Activated CD4-positive, alpha-beta T cell treated with anti-CD3 and anti-CD28 coated beads, Interleukin-2, amount 50 U/mL, for 1 hour (primary cell): ENCODE results near the gene AKAP12.
A peak's percentile ranks its signal among the peaks of the same experiment; 100 is the strongest.

Source experiments
- DNase-seq: peaks from one replicate; pipeline ENCODE4 v3.0.0-alpha.2; 2020

AKAP12 gene

GRCh38 chr6:151239603-151240035 lies at the start of gene AKAP12:
Gene AKAP12, plus strand, starts transcription at chr6:151239967. Its CDS starts 596 bp downstream, at chr6:151240563.
- DNase-seq: no peak

- DNase-seq: no peak
These were observed 48.2 kb upstream of the AKAP12 start for GRCh38 chr6:151191527-151191926.

DNA sequence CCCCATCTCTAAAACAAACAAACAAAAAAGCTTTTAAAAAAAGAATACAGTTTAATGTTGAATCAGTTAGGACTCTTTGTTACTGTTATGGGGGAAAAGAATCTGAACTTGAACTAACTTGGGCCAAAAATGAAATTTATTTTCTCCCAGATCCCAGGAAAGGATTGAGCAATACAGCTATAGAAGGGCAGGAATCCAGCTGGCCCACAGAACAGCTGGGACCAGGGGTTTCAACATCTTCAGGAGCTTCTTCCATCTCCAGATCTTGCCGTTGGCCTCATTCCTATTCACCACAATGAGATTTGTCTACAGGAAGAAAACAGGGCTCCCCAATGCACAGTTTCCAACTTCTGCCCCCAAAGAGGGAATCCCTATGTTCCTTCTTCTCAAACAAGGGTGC lies 43.2 kb upstream of the AKAP12 start:
- DNase-seq: no peak

GRCh38 chr6:151197556-151197955 lies 42.2 kb upstream of the AKAP12 start:
- DNase-seq: no peak

GRCh38 chr6:151199991-151200390 lies 39.8 kb upstream of the AKAP12 start:
- DNase-seq: no peak

- no peak for DNase-seq
These were observed 33.8 kb upstream of the AKAP12 start for GRCh38 chr6:151205721-151206600.

- DNase-seq: no peak
These were observed 32.1 kb upstream of the AKAP12 start for GRCh38 chr6:151207674-151208073.

DNA sequence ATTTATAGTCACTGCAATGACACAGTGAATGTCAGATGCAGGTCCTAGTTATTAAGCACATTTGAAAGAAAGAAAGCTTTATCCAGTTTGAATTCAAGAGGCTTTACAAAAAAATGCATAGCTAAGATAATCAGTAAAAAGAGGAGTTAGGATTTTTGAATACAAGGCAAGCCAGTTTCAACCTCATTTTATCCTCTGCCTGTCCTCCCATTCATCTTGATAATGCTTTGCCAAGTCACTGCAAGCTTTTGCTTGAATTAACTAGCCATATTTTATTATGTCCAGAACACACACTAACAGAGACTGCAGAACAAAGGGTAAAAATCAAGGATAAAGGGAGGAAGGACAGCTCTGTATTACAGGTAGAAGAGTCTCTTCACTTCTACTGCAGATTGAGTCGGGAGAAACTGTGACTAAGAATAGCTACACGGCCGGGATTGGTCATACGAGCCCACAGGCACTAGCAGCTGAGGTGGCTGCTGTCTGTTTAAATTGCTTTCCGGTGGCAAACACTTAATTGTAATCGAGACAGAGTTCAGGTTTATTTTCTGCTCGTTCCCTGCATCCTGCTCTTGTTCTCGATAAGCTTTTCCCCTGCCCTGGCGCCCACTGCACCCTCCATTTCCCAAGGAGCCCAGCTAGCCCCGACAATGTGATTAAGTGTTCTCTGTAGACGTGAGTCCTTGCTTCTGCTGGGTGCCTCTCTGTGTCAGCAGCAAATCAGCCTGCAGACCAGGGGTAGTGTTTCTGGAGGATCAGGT lies 30.5 kb upstream of the AKAP12 start:
- no peak for DNase-seq

DNA sequence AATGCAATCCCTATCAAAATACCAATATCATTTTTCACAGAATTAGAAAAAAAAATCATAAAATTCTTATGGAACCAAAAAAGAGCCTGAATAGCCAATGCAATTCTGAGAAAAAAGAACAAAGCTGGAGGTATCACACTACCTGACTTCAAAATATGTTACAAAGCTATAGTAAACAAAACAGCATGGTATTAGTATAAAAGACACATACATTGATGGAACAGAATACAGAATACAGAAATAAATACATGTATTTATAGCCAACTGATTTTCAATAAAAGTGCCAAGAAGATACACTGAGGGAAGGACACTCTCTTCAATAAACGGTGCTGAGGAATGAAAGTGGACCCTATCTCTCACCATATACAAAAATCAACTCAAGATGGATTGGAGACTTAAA lies 28.7 kb upstream of the AKAP12 start:
- no peak for DNase-seq

- no peak for DNase-seq
These were observed 26.4 kb upstream of the AKAP12 start for GRCh38 chr6:151213352-151213751.

GRCh38 chr6:151215999-151216398 lies 23.8 kb upstream of the AKAP12 start:
- no peak for DNase-seq

- no peak for DNase-seq
These were observed 23.0 kb upstream of the AKAP12 start for GRCh38 chr6:151216804-151217203.

DNA sequence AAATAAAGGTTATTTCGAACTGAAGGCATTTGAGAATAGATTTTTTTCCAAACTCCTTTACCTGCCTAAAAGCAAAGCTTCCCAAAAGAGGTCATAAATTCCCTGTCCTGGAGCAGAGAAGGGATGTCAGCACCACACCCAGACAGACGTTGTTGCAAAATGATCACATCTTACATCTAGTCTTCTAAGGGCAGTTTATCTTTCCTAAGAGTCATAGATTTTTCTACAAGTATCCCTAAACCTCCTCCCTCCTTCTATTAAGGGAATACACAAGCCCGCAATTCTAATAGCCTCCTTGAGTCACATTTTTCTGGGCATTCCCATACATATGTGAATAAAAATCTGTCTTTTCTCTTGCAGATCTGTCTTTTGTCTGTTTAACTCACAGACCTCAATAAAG lies 20.6 kb upstream of the AKAP12 start:
- DNase-seq: no peak

- DNase-seq: no peak
These were observed 15.7 kb upstream of the AKAP12 start for GRCh38 chr6:151224076-151224475.

DNA sequence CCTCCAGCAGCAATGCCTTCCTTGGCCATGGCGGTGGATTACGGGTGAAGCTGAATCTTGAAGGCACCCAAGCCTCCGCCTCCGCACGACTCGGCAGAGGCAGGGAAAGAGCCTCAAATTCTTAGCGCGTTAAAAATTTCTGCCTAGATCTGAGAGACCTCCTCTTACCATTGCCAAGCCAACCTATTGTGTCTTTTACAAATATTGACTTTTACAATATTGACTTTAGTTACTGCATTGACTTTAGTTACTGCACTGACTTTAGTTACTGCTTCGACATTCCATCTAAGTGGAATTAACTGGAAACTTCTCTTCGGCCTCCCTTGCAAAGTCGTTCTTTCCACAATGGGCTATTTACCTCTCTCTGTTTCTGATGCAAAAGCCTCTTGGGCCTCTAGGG lies 13.8 kb upstream of the AKAP12 start:
- no peak for DNase-seq

DNA sequence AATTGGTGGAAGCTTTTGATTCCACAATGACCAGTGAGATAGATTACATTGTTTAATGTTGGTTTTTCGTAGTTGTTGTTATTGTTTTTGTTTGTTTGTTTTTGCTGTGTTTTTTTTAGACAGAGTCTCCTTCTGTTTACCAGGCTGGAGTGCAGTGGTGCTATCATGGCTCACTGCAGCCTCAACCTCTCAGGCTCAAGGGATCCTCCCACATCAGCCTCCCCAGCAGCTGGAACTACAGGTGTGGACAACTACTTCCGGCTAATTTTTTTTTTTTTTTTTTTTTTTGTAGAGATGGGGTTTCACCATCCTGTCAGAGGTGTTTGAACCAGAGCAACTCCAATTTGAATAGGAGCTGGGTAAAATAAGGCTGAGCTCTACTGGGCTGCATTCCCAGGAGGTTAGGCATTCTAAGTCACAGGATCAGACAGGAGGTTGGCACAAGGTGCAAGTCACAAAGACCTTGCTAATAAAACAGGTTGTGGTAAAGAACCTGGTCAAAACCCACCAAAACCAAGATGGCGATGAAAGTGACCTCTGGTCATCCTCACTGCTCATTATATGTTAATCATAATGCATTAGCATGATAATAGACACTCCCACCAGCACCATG lies 10.9 kb upstream of the AKAP12 start:
- no peak for DNase-seq

DNA sequence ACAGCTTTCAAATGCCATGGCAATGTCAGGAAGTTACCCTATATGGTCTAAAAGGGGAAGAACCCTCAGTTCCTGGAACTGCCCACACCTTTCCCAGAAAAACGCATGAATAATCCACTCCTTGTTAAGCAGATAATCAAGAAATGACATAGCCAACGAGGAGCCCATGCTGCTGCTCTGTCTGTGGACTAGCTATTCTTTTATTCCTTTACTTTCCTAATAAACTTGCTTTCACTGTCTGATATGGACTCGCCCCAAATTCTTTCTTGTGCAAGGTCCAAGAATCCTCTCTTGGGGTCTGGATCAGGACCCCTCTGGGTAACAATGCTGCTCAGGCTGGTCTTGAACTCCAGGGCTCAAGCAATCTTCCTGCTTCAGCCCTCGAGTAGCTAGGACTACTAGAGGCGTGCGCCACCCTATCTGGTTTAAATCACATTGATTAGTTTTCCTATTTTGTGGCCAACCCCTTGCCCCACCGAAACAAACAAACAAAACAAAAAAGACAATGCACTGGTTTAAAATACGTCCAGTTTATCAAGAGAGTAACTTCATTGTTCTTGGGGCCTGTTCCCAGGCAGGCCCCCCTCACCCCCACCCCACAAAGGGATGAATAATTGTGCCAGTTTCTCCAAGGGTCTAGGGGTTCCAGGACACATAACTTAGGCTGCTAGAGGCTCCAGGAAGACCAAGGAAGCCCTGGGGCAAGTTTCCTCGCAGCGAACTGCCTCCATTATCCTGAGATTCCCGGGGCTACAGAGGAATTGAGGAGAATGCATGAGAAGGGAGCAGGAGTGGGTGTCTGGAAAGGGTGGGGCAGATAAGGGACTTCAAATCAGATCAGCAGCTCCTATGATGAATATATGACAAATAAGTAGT lies 10.1 kb upstream of the AKAP12 start:
- DNase-seq: no peak

DNA sequence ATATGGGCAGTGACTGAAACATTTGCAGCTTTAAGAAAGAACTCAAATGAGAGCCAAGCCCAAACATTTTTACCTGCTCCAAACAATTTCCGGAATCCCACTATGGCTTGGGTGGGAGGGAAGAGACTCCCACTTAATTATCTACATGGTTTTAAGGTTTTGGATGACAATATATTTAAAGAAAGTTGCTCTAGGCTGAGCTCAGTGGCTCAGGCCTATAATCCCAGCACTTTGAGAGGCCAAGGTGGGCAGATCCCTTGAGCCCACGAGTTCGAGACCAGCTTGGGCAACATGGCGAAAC lies 9.5 kb upstream of the AKAP12 start:
- no peak for DNase-seq

GRCh38 chr6:151232899-151233298 lies 6.9 kb upstream of the AKAP12 start:
- no peak for DNase-seq

DNA sequence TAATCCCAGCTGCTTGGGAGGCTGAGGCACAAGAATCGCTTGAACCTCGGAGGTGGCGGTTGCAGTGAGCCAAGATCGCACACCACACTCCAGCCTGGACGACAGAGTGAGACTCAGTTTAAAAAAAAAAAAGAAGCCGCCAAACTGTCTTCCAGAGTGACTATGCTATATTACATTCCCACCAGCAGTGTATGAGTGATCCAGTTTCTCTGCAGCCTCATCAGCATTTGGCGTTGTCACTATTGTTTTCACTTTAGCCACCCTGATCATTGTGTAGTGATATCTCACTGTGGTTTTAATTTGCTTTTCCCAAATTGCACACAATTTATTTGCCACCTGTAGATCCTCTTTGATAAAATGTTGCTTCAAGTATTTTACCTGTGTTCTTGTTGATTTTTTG lies 6.0 kb upstream of the AKAP12 start:
- no peak for DNase-seq

DNA sequence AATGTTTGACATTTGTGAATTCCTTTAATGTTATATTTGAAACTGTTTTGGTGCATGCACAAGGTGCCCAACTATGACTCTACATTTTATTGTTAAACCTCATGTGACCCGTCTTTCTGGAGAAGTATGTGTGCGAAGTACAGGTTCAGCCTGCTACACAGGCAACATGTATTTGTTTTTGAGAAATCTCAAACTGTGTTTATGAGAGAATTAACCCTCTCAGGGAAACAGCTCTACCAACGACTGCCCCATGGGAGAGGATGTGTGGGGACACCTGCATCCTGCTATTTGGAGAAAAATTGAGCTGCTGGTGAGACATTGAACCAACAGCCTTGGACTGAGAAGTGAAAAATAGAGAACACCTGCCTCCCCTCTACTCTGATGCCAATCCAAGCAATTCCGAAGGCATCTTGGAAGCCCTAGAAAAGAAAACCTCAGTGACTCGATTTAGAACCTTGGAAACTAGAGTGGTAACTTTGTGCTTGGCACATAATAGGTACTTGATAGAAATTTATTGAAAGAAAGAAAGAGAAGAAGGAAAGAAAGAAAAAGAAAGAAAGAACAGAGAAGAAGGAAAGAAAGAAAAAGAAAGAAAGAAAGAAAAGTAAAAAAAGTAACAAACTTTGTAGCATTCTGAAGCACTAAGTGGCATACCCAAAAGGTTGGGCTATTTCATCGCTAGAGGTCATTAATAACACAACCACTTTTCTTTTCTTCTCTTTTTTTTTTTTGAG lies 2.9 kb upstream of the AKAP12 start:
- DNase-seq: no peak

DNA sequence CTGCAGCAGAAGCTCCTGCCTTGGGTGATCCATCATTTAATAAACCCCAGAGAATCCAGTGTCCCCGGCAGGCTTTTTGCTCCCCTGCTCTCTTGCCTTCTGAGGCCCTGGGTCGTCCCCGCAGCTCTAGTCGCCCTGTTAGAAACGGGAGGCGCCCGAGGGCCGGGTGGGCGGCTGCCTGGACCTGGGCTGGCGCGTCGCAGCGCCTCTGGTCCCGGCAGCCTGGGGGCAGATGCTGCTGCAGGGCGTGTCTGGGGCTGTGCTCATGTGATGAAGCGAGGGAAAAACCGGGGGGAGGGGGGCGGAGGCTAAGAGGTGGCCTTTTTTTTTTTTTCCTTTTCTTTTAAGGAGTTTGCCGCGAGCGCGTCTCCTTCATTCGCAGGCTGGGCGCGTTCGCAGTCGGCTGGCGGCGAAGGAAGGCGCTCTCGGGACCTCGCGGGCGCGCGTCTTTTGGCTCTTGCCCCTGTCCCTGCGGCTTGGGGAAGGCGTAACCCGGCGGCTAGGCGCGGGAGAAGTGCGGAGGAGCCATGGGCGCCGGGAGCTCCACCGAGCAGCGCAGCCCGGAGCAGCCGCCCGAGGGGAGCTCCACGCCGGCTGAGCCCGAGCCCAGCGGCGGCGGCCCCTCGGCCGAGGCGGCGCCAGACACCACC lies 394 bp downstream of the AKAP12 start:
- peak; percentile 1 for DNase-seq
